CD1c-positive myeloid dendritic cell (primary cell): Measurements from ENCODE around the gene GARRE1.
"Not testable (repeated sequence)": the region's sequence is repeated elsewhere in the genome, so short reads cannot be mapped to it uniquely, and the experiment has no call there.

Source experiments
- DNase-seq: peaks from one replicate; pipeline ENCODE4 v3.0.0-alpha.2; 2016; ENCODE audit errors: extremely low spot score

GARRE1 gene, protein sequence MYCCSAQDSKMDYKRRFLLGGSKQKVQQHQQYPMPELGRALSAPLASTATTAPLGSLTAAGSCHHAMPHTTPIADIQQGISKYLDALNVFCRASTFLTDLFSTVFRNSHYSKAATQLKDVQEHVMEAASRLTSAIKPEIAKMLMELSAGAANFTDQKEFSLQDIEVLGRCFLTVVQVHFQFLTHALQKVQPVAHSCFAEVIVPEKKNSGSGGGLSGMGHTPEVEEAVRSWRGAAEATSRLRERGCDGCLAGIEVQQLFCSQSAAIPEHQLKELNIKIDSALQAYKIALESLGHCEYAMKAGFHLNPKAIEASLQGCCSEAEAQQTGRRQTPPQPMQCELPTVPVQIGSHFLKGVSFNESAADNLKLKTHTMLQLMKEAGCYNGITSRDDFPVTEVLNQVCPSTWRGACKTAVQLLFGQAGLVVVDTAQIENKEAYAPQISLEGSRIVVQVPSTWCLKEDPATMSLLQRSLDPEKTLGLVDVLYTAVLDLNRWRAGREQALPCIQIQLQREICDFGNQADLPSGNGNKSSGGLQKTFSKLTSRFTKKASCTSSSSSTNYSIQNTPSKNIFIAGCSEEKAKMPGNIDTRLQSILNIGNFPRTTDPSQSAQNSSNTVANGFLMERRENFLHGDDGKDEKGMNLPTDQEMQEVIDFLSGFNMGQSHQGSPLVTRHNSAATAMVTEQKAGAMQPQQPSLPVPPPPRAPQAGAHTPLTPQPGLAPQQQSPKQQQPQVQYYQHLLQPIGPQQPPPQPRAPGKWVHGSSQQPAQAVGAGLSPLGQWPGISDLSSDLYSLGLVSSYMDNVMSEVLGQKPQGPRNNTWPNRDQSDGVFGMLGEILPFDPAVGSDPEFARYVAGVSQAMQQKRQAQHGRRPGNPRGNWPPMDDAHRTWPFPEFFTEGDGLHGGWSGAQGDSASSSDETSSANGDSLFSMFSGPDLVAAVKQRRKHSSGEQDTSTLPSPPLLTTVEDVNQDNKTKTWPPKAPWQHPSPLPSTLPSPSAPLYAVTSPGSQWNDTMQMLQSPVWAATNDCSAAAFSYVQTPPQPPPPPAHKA (N-terminal part only)

GRCh38 chr19:34254046-34254697 is at the start of gene GARRE1:
GARRE1 (plus strand) TSS chr19:34254554; CDS start chr19:34300474, 45,920 bp downstream.
- peak; percentile 84 for DNase-seq

GRCh38 chr19:34205324-34205723 is 49.0 kb upstream of the GARRE1 start:
- not testable (repeated sequence) for DNase-seq

- DNase-seq, result no peak
Measured at GRCh38 chr19:34208291-34208884, 46.0 kb upstream of the GARRE1 start.

DNA sequence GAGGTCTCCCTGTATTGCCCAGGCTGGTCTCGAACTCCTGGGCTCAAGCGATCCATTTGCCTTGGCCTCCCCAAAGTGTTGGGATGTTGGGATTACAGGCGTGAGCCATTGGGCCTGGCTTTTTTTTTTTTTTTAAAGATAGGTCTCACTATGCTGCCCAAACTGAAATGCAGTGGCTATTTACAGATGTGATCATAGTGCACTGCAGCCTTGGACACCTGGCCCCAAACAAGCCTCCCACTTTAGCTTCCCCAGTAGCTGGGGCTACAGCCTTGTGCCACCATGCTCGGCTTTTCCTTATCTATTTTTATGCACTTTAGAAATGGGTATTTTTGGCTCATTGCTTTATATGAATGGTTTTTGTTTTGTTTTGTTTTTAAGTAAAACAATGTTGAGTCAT is 44.6 kb upstream of the GARRE1 start:
- no peak for DNase-seq

GRCh38 chr19:34213283-34213682 is 41.1 kb upstream of the GARRE1 start:
- DNase-seq, result no peak

DNA sequence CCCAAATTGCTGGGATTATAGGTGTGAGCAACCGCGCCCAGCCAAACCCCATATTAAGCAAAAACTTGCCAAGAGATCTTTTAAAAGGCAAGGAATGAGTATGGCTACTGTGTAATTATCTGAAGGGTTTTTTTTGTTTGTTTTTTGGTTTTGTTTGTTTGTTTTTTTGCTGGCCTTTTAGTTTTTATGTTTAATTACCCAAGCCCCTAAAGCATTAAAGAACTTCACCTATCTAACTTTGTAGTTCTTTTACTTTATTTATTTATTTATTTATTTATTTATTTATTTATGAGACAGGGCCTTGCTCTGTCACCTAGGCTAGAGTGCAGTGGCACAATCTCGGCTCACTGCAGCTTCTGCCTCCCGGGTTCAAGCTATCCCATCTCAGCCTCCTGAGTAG is 40.3 kb upstream of the GARRE1 start:
- no peak for DNase-seq

- DNase-seq, result no peak
Measured at GRCh38 chr19:34215006-34215665, 39.2 kb upstream of the GARRE1 start.

- no peak for DNase-seq
Measured at GRCh38 chr19:34215666-34216038, 38.7 kb upstream of the GARRE1 start.

- not testable (repeated sequence) for DNase-seq
Measured at GRCh38 chr19:34216745-34217219, 37.6 kb upstream of the GARRE1 start.

DNA sequence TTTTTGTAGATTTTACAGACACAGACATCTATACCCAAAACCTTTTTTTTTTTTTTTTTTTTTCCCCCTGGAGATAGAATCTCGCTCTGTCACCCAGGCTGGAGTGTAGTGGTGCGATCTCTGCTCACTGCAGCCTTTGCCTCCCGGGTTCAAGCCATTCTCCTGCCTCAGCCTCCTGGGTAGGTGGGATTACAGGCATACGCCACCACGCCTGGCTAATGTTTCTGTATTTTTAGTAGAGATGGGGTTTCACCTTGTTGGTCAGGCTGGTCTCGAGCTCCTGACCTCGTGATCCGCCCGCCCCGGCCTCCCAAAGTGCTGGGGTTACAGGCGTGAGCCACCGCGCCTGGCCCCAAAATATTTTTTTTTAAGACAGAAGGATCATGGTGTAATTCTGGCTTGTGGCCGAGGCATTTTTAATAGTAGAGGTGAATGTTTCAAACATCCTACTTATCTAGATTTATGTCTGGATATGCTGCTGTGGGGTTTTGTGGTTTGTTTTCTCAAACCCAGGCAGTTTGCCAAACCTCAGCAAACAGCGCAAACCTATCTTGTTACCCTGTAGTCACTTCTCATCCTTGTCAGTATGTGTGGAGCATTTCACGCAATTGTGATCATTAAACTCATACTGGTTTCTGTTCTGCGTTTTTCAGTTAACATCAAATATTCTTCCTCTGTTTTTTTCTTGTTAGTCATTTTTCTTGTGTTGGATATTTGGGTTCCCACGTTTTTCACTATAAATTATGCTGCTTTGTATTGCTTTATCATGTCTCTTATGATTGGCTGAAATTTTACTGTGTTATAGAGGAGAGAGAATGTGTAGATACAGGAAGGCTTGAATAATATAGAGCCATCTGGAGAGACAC is 36.2 kb upstream of the GARRE1 start:
- peak; percentile 58 for DNase-seq

DNA sequence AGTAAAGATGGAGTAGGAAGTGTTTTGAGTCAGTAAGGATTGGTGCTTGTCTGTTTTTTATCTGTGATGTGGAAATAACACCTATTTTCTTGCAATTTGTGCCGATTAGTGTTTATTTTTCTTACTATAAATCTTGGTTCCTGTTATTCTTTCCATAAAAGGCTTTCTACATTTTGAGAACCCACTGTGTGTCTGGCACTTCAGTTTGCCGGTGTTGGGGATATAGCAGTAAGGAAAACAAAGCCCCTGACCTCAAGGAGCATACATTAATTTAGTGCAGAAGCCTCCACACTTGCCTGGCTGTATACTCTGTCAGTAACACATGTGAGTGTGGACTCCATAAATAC is 35.6 kb upstream of the GARRE1 start:
- no peak for DNase-seq

DNA sequence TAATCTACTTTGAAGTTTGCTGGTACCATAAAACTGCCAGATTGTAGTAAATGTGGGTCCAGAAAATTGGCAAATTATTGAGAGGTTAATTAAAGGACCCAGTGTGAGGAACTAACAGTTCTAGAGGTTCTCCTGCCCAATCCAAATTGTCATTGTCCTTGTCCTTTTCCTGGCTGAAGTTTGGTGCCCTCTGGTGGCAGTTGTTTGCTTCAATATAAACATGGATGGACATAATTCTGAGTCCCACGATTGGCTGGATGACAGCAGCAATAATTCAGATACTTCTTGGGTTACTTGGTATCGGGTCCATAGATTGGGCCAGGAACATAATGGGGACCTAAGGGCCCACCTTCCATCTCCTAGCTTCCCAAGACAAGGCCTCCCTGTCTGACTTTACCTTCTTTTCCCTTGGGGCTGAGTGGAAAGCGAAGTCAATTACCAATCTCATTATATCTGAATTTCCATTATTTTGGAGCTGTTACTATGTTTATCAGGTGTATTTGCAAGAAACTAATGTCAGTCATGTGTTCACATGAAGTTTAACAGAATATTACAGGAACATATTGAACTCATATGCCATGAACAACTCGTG is 33.8 kb upstream of the GARRE1 start:
- DNase-seq, result peak; percentile 73

GRCh38 chr19:34222386-34222785 is 32.0 kb upstream of the GARRE1 start:
- no peak for DNase-seq

DNA sequence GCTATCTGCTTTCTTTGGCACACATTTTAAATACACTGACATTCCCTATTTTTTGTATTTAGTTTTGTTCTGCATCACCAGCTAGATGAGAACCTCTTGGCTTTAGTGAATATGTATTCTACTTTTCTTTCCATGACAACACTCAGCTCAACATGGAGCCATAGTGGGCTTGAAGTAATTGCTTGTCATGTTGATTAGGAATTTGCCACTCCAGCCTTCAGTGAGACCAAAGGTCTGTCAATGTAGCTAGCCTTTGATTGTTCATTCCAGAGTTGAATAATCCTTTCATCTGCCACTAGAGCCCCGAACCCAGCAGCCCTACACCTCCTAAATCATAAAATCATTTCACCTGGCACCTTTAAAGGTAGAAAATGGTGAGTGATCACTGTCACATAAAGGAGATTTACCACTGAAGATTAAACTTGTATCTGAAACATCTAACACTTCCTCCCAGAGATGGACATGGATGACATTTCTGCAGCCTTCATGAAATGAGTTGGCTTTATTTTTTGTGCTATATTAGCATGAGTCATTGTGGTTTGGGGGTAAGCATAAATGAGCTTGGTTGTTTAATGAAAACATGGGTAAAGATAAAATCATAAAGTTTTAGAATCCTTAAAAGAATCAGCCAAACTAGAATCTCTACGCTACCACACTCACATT is 29.2 kb upstream of the GARRE1 start:
- DNase-seq, result no peak

DNA sequence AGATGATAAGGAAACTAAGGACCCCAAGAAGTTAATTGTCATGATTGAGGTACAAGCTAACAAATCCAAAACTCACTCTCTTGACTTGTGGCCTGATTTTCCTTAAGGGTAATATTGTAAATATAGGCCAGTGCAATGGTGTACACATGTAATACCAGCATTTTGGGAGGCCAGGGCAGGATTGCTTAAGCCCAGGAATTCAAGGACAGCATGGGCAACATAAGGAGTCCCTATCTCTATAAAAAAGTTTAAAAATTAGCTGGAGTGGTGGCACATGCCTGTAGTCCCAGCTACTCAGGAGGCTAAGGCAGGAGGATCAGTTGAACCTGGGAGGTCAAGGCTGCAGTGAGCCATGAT is 28.7 kb upstream of the GARRE1 start:
- DNase-seq, result no peak

GRCh38 chr19:34226036-34226435 is 28.3 kb upstream of the GARRE1 start:
- no peak for DNase-seq

GRCh38 chr19:34228347-34228746 is 26.0 kb upstream of the GARRE1 start:
- DNase-seq, result no peak

DNA sequence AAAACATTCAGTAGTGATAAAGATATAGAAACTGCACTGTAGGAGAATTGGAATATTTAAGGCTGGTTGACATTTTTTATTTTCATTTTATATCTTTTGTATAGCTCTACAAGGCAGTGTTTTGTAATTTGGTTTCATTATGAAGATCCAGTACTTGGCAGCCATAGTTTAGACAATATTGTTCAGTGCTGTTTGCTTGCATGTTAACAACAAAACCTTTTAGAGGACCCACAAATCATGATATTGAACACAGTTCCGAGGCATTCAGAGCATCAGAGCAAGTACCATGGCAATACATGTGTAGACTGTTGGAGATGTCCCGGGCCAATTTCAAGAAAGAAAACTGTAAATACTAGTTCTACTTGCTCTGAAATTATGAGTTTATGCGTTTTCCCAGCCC is 25.6 kb upstream of the GARRE1 start:
- DNase-seq, result no peak

- DNase-seq, result no peak
Measured at GRCh38 chr19:34229721-34230120, 24.6 kb upstream of the GARRE1 start.
